Loucy (cell line): ENCODE data around the gene ME3.

Experiments used
- H2AFZ ChIP-seq: fragments of 200-600 bp; sonication (generic); 2 replicates; pipeline ENCODE4 v1.6.0; 2016; ENCODE audit warnings: antibody characterized with exemption, mild to moderate bottlenecking, low read length, moderate library complexity
- H3F3A ChIP-seq: fragments of 200-600 bp; 2 replicates; pipeline ENCODE4 v1.6.0; 2016; ENCODE audit warnings: antibody characterized with exemption, low read depth, mild to moderate bottlenecking
- H3K27me3 ChIP-seq: fragments of 200-600 bp; sonication (generic); 2 replicates; pipeline ENCODE4 v1.6.1; 2014; ENCODE audit warnings: low read length, mild to moderate bottlenecking; ENCODE audit not compliant: insufficient read depth, poor library complexity, severe bottlenecking
- H3K36me3 ChIP-seq: fragments of 200-600 bp; sonication (generic); 2 replicates; pipeline ENCODE4 v1.6.1; 2016; ENCODE audit warnings: low read length; ENCODE audit not compliant: insufficient read depth
- H3K4me1 ChIP-seq: fragments of 200-600 bp; sonication (generic); 2 replicates; pipeline ENCODE4 v1.5.1; 2014; ENCODE audit warnings: low read length, mild to moderate bottlenecking; ENCODE audit not compliant: insufficient read depth, poor library complexity, severe bottlenecking
- H3K4me2 ChIP-seq: fragments of 200-600 bp; sonication (generic); 2 replicates; pipeline ENCODE4 v1.6.0; 2014; ENCODE audit warnings: antibody characterized with exemption, low read length, low read depth, mild to moderate bottlenecking; ENCODE audit not compliant: poor library complexity, severe bottlenecking
- H3K4me3 ChIP-seq: fragments of 200-600 bp; sonication (generic); 2 replicates; pipeline ENCODE4 v1.5.1; 2014; ENCODE audit warnings: low read length, mild to moderate bottlenecking, mixed read lengths; ENCODE audit not compliant: poor library complexity, severe bottlenecking
- H3K79me2 ChIP-seq: fragments of 200-600 bp; sonication (generic); 2 replicates; pipeline ENCODE4 v1.6.1; 2014; ENCODE audit warnings: low read length; ENCODE audit not compliant: insufficient read depth
- H3K9ac ChIP-seq: fragments of 200-600 bp; sonication (generic); 2 replicates; pipeline ENCODE4 v1.6.0; 2014; ENCODE audit warnings: mild to moderate bottlenecking, low read depth, low read length, moderate library complexity; ENCODE audit not compliant: poor library complexity, severe bottlenecking
- H3K9me2 ChIP-seq: fragments of 200-600 bp; sonication (generic); replicated peaks from 2 replicates; pipeline ENCODE4 v1.6.1; 2016; ENCODE audit warnings: low read depth, low read length, mixed read lengths
- H3K9me3 ChIP-seq: fragments of 200-600 bp; sonication (generic); 2 replicates; pipeline ENCODE4 v1.6.1; 2014; ENCODE audit warnings: mild to moderate bottlenecking, antibody characterized with exemption, low read length, low read depth; ENCODE audit not compliant: insufficient read depth
- H4K20me1 ChIP-seq: fragments of 200-600 bp; sonication (generic); 2 replicates; pipeline ENCODE4 v1.6.0; 2014; ENCODE audit warnings: antibody characterized with exemption, low read length, mild to moderate bottlenecking; ENCODE audit not compliant: insufficient read depth, poor library complexity, severe bottlenecking
- EZH2phosphoT487 ChIP-seq: fragments of 200-600 bp; IDR thresholded peaks from 2 replicates; pipeline ENCODE4 v1.6.1; 2018; ENCODE audit warnings: antibody characterized with exemption, mild to moderate bottlenecking, moderate library complexity, borderline replicate concordance
- TF ChIP-seq, protein P1 (sequence below): fragments of 200-600 bp; sonication (generic); conservative IDR thresholded peaks from 2 replicates; pipeline ENCODE4 v1.5.1; 2014; ENCODE audit warnings: mild to moderate bottlenecking, antibody characterized with exemption, low read length

Gene ME3

GRCh38 chr11:86444981-86445380 is 227.4 kb downstream of the ME3 start:
- Histone ChIP-seq H4K20me1 (no peaks in the 10 kb centered on the region), H3K9ac (no peak overlapping the region), H3K9me3 (no peaks in the 10 kb centered on the region), H3K9me2 (no peaks in the 10 kb centered on the region), H2AFZ (no peak overlapping the region), H3K4me1 (peaks cover 40% of the 10 kb centered on the region), H3K4me3 (no peak overlapping the region), H3K4me2 (no peak overlapping the region), H3K36me3 (no peaks in the 10 kb centered on the region), H3K27me3 (no peaks in the 10 kb centered on the region), H3F3A (no peaks in the 10 kb centered on the region), H3K79me2 (no peaks in the 10 kb centered on the region)
- no peak for TF ChIP-seq EZH2phosphoT487
- TF ChIP-seq, protein P1, sequence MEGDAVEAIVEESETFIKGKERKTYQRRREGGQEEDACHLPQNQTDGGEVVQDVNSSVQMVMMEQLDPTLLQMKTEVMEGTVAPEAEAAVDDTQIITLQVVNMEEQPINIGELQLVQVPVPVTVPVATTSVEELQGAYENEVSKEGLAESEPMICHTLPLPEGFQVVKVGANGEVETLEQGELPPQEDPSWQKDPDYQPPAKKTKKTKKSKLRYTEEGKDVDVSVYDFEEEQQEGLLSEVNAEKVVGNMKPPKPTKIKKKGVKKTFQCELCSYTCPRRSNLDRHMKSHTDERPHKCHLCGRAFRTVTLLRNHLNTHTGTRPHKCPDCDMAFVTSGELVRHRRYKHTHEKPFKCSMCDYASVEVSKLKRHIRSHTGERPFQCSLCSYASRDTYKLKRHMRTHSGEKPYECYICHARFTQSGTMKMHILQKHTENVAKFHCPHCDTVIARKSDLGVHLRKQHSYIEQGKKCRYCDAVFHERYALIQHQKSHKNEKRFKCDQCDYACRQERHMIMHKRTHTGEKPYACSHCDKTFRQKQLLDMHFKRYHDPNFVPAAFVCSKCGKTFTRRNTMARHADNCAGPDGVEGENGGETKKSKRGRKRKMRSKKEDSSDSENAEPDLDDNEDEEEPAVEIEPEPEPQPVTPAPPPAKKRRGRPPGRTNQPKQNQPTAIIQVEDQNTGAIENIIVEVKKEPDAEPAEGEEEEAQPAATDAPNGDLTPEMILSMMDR = no peak

DNA sequence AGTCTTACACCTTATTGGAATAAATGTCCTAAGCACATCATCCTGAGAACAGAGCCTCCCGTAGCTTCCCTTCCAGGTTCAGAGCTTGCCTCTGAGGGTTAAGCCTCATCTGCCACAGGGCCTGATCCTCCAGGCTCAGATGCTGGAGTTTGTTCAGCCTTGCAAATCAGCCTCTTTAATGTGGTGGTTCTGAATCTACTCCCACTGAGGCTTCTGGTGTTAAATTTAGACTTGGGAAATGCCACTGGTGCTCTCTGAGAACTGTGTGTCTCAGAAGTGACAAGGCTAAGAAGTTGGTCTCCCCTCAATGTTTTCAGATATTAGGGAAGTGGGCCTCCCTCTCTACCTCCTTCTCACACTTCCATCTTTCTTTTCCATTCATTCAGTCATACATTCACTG is 229.0 kb downstream of the ME3 start:
- Histone ChIP-seq H3K9ac (no peak overlapping the region), H4K20me1 (no peaks in the 10 kb centered on the region), H2AFZ (no peak overlapping the region), H3K9me3 (no peaks in the 10 kb centered on the region), H3K27me3 (no peaks in the 10 kb centered on the region), H3K79me2 (no peaks in the 10 kb centered on the region), H3K4me2 (no peak overlapping the region), H3F3A (no peaks in the 10 kb centered on the region), H3K4me1 (peaks cover 25% of the 10 kb centered on the region), H3K4me3 (no peak overlapping the region), H3K9me2 (no peaks in the 10 kb centered on the region), H3K36me3 (no peaks in the 10 kb centered on the region)
- TF ChIP-seq, protein P1 = no peak
- no peak for TF ChIP-seq EZH2phosphoT487

- peaks cover 19% of the 10 kb centered on the region for H3K4me1 ChIP-seq
- no peak for TF ChIP-seq EZH2phosphoT487
- TF ChIP-seq, protein P1 = no peak
- no peak overlapping the region for H3K9ac ChIP-seq
- no peak overlapping the region for H3K4me2 ChIP-seq
- no peaks in the 10 kb centered on the region for H3K36me3 ChIP-seq
- H2AFZ ChIP-seq = no peak overlapping the region
- H3K9me3 ChIP-seq = no peaks in the 10 kb centered on the region
- H3F3A ChIP-seq = no peaks in the 10 kb centered on the region
- no peaks in the 10 kb centered on the region for H3K27me3 ChIP-seq
- H3K4me3 ChIP-seq = no peak overlapping the region
- H3K9me2 ChIP-seq = no peaks in the 10 kb centered on the region
- no peaks in the 10 kb centered on the region for H3K79me2 ChIP-seq
- no peaks in the 10 kb centered on the region for H4K20me1 ChIP-seq
Measured at GRCh38 chr11:86442827-86443226, 229.6 kb downstream of the ME3 start.
